ENCODE data around the gene HDGF.

The HDGF gene

DNA sequence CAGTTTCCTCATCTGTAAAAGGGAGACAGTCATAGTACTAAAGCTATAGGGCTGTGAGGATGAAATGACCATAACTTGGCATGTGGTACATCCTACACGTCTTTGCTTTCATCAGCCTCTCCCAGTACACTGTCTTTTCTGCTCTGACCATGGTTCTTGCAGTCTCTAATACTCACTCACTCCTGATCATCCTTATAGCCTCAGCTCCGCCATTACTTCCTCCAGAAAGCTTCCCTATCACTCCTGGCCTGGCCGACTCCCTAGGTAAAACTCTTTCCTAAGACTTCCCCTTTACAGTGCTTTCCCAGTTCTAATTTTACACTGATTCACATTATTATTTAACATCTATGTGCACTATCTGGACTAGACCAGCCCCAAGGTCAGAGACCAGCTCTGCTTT is 5.6 kb downstream of the HDGF start:
- DNase-seq, result no peak

DNA sequence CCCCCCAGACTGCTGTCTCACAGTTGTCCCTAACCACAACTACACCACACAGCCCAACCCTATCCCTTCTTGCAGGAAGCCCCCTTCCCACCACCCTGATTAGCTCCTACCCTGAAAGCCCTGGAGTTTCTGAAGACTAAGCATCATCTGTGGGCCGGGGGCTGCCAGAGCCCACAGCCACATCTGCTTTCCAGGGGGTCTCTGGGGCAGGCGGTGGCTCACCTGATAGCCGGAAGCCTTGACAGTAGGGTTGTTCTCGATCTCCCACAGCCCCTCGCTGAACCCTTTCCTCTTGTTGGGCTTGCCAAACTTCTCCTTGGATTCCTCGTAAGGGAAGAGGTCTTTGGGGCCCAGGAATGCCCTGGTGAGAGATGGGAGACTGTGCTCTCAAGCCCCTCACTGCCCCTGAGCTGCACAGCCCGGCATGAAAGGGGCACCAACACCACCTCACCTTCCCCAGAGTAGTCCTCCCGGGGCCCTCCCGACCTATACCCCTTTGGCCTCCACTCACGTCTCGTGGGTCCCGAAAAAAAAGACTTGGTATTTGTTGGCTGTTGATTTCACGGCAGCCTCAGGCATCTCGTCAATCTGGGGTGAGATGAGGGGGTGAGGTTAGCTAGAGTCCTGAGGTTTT is 6.6 kb downstream of the HDGF start:
- no peak for DNase-seq

GRCh38 chr1:156744344-156744743 is 7.1 kb downstream of the HDGF start:
- DNase-seq, result no peak

DNA sequence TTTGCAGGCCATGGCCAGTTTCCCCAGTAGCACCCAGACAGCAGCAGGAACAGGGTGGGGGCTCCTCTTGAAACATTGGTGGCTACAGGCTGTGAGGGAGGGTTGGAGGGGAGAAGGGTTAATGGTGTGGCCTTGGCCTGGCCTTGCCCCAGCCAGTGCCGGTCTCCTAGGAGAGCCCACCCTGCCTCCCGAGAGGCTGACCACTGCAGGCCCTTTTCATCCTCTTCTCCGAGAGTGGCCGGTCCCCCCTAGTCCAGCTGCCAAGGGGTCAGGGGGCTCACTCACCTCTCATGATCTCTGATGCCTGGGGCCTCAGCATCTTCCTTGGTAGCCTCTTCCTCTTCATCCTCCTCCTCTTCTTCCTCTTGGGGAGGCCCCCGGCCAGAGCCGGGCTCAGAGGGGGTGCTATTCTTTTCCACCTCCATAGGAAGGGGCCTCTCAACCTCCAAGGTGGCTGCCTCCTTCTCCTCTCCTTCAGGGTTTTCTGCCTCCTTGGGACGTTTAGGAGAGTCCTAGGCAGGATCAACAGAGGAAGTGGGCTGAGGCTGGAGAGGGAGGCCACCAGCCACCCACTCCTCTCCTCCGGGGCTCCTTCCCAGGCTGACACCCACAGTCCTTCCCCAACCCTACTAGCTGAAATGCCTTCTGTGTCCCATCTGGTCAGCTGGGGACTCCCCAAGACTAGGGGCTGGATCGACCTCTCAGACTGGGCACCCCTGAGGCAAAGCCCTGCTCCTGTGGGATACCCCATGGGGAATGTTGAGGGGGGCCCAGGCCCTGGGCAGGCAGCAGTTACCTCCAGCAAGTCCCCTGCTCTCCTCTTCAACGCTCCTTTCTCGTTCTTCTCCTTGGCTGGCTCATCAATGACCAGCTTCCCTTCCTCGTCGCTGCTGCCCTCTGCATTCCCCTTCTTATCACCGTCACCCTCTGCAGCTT is 7.8 kb downstream of the HDGF start:
- no peak for DNase-seq

DNA sequence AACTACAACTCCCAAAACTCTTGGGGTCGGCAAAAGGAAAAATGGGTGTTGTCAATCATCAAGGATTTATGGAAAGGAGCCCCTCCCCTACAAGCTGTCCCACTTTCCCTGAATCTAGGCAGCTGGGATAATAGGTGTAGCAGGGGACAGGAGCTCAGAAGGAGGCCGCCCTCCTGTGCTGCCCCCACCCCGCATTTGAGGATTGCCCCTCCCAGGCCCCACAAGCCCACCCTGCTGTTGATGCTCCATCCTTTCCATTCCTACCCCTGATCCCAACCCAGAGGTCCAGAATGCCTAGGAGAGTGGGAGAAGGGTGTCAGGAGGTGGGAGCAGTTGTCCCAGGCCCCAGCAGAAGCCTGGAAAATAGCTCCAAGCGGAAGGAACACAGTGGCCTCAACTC is 8.7 kb downstream of the HDGF start:
- DNase-seq, result no peak

DNA sequence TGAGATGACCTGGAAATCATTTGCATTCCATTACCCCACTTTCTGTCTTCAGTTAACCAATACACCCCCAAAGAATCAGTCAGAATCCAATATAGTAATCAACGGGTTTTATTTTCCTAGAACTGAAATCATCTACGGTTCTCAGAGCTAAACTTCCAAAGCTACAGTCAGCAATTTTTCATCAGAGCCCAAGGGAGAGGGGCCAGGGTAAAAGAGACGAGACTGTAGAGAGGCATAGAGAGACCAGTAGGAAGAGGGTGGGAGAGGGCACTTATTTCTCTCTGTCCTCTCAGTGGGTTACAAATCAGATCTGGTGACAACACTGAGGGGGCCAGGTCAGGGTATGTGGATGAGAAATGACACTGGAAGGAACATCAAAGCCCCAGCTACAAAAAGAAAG is 9.5 kb downstream of the HDGF start:
- DNase-seq, result peak in 1 of 2 experiments; percentile 37

- no peak for DNase-seq
These were observed 9.9 kb downstream of the HDGF start for GRCh38 chr1:156741481-156741983.

- peak; percentile 96 to 97 for DNase-seq
These were observed 10.6 kb downstream of the HDGF start, which contains the start of gene MRPL24 for GRCh38 chr1:156740741-156741480. TSS of gene MRPL24 (minus strand) at chr1:156741088. CDS start at chr1:156738704, 2,384 bp downstream.

DNA sequence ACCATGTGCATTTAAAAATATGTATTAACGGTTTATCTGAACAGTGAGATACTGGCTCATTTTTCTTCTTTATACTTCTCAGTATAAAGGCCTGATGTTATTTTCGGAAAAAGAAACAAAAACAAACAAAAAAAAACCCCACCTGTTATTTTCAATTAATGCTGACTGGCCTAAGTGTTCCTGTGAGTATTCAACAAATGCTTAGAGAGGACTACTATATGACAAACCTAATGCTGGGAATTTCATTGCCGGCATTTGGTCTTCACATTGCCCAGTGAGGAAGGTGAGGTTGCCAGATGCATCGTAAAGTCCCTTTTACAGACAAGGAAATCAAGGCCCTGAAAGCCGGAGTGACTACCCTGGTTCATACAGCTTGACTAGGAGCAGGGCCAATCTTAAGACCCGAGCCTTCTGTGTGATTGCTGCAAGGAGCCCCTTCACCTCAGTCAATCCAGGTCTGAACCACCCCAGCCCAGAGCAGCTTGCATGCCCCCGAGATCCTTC is 11.2 kb downstream of the HDGF start:
- no peak for DNase-seq

DNA sequence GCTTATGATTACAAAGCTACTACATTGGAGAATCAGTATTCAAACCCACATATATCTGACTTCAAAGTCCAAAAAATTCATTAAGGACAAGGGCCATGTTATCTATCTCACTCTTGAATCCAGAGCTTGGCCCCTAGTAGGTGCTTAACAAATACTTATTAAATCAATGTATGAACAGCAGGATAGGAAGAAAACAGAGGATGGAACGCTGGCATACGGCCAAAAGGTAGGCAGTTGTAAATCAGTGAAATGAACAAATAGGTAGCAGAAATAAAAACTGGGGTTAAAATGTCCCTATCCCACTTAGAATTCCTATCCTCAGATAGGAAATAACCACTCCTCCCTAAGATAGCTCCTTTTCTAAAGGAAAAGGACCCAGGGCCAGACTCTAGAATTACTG is 12.6 kb downstream of the HDGF start:
- DNase-seq, result no peak

- no peak for DNase-seq
These were observed 13.1 kb downstream of the HDGF start for GRCh38 chr1:156738407-156738806.

GRCh38 chr1:156733989-156734584 is 17.4 kb downstream of the HDGF start:
- no peak for DNase-seq

DNA sequence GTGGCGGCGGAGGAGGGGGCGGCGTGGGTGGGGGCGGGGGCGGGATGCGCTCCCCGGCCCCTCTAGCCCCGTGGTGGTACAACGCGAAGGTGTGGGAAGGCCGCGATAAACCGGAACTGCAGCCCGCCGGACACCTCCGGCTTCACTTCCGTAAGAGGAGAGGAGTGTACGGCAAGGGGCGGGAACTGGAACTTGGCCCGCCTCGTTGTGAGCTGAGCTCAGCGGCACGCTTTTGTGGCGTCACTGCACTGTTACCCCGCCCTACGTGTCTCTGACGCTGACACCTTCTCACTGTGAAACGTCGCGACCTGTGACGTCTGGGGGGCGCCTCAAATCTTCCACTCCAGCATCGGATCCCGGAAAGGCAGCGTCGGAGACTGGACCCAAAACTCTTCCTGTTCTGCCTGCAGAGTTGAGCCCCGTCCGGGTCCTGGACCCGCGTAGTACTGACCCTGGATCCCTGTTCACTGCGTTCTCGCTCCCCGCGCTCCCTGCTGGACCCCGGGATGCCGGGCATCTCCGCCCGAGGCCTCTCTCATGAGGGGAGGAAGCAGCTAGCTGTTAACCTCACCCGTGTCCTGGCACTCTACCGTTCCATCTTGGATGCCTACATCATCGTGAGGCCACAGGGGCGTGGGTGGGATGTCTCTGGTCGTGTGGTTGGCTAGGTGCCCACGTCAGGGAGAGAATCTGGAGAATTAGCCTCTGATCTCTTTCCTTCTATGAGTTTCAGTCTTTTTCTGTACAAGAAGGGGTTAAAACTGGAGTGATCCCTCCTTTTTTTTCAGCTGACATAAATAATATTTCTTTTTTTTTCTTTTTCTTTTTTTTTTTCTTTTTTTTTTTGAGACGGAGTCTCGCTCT is 22.6 kb downstream of the HDGF start, which contains the start of gene ISG20L2:
Gene ISG20L2, minus strand, starts transcription at position 168 of the 864 bp plus-strand sequence. CDS start 1,114 bp downstream, outside the sequence.
- peak; percentile 92 to 95 for DNase-seq

- peak; percentile 88 to 90 for DNase-seq
These were observed 23.4 kb downstream of the HDGF start, which contains the start of gene METTL25B for GRCh38 chr1:156727926-156728598. TSS of gene METTL25B (plus strand) at chr1:156728469. CDS start at chr1:156729105, 636 bp downstream.

GRCh38 chr1:156727492-156727891 is 24.0 kb downstream of the HDGF start:
- DNase-seq, result no peak

- peak; percentile 75 to 76 for DNase-seq
These were observed 24.8 kb downstream of the HDGF start for GRCh38 chr1:156726549-156727226.

DNA sequence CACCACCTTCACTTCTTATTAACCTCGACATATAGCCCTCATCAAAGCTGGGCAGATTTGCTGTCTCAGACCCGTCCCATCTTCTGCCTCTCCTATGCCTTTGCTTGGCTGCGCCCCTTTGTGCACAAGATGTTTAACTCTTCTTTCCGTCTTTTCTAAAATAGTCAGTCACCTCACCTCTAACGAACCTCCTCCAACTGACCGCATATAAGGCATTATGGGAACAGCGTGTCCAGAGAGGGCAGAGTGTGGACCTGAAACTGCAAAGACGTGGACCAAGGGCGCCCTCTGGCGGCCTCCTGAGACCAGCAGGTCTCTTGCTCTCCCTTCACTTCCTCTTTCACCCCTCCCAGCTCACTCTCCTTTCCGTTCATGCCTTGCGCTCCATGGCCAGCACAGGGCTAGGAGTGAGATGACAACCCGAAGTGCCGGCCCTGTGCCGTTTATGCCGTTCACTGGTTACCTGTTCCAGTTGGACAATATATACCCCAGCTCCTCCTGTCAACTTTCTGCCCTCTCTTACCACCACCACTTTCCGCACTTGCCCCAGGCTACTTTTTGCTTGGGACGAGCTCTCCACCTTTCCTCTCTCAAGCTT is 25.7 kb downstream of the HDGF start:
- peak; percentile 86 to 87 for DNase-seq

GRCh38 chr1:156721535-156721934 is 29.9 kb downstream of the HDGF start:
- no peak for DNase-seq

DNA sequence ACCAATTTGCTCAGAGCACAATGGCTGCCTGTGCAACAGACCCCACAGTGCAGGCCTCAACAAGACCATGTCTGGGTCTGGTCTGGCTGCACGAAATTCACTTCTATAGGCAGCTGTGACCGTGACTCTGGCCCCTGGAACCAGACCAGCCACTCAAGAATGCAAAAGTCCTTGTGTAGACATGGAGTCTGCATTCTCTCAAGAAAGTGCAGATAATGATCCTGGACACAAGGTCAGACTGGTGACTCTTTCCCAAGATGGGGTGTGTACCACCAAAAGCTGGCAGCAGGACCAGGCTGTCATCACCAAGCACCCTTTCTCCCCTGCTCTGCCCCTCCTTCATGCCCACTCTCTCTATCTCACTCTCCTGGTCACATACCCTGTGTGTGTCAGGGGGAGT is 30.3 kb downstream of the HDGF start:
- no peak for DNase-seq

GRCh38 chr1:156717351-156717750 is 34.1 kb downstream of the HDGF start:
- no peak for DNase-seq
